Colonic mucosa (tissue), 4 donors: ENCODE measurements around the gene PSMB3. TPM values are rescaled to one million over a fixed set of nuclear protein-coding genes. Genes with fewer than 3 reads are reported as not detected.

Experiments used
- DNase-seq: peaks from one replicate; pipeline ENCODE4 v3.0.0-alpha.2; 2020
- H3K27ac ChIP-seq: fragments of 200-600 bp; one replicate; pipeline ENCODE4 v1.8.0; 2021
- H3K27me3 ChIP-seq: fragments of 200-600 bp; one replicate; pipeline ENCODE4 v1.8.0; 2021
- H3K36me3 ChIP-seq: fragments of 200-600 bp; one replicate; pipeline ENCODE4 v1.8.0; 2021
- H3K4me1 ChIP-seq: fragments of 200-600 bp; one replicate; pipeline ENCODE4 v1.8.0; 2021; ENCODE audit warnings: mild to moderate bottlenecking
- H3K4me3 ChIP-seq: fragments of 200-600 bp; one replicate; pipeline ENCODE4 v1.8.0; 2021
- H3K9ac ChIP-seq, 2 donors: one replicate each; pipeline ENCODE4 v1.7.0; 2013; ENCODE audit warnings: control low read depth in 2 of 2, low read depth in 2 of 2, low read length in 2 of 2
- H3K9me3 ChIP-seq: fragments of 200-600 bp; one replicate; pipeline ENCODE4 v1.8.0; 2021
- intact Hi-C: fragments of 100-400 bp; cut with DNase I; formaldehyde crosslinking; loops from one replicate; pipeline ENCODE4 v1.14.1; 2022
- total RNA-seq, 2 donors: library from RNA; stranded (reverse); fragmentation: NEBNext Ultra II Directional in 1 of 2; extraction: Animal tissue kit (Norgen Biotek cat#: 25700) in 1 of 2; gene quantifications; one replicate each; pipeline ENCODE4 v1.2.1, GENCODE V29; 2021
- TF ChIP-seq, protein P1 (sequence below): fragments of 200-600 bp; IDR thresholded peaks from one replicate; pipeline ENCODE4 v1.8.0; 2022; ENCODE audit warnings: antibody characterized with exemption, mild to moderate bottlenecking
- donor health status: healthy.
- donor health status: DM: no; HTN: no; CAD: no.
- donor health status: DM: no; HTN: no; CAD: no.

PSMB3 gene
- total RNA-seq, 2 donors from 2014 or later = 160 to 253 TPM

DNA sequence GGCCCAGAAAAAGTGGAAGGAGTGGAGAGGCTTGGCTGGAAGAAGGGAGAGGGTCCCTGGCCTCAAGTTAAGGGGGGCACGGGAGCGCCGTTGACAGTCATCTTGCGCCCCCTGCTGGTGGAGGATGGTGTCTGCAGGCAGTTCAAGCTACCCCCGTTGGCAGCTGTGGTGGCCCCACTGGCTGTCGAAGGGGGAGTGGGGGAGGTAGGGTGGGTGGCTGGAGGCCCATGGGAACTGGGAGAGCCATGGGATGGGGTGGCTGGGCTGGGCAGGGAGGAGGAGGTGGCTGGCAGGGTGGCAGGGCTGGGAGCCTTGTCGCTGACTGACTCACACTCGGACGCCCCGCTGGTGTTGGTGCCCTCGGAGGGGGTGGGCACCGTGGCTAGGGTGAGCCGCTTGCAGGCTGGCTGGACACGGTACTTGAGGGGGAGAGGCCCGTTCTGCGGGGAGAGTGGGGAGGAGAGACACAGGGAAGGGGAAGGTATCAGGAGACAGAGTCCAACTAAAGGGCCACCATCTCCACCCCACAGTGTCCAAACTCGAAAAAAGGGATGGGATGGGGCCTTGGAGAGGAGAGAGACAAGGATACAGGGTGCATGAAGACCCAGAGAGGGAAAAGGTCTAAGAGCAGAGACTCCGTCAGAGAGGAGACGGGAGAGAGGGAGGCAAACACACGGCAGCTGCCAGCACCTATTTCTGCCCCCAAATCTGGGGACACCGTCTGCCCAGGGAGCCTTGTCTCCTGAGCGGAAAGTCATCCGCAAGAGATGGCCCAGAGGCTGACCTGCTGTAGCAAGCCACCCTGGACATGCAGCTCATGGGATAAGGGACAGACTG lies 17.2 kb upstream of the PSMB3 start:
- TF ChIP-seq, protein P1, sequence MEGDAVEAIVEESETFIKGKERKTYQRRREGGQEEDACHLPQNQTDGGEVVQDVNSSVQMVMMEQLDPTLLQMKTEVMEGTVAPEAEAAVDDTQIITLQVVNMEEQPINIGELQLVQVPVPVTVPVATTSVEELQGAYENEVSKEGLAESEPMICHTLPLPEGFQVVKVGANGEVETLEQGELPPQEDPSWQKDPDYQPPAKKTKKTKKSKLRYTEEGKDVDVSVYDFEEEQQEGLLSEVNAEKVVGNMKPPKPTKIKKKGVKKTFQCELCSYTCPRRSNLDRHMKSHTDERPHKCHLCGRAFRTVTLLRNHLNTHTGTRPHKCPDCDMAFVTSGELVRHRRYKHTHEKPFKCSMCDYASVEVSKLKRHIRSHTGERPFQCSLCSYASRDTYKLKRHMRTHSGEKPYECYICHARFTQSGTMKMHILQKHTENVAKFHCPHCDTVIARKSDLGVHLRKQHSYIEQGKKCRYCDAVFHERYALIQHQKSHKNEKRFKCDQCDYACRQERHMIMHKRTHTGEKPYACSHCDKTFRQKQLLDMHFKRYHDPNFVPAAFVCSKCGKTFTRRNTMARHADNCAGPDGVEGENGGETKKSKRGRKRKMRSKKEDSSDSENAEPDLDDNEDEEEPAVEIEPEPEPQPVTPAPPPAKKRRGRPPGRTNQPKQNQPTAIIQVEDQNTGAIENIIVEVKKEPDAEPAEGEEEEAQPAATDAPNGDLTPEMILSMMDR = peak; percentile 78
- intact Hi-C loops = loop anchor here (2.0 kb wide), 1 partner anchor 59 kb away; no protein-coding TSS in a partner anchor
- Histone ChIP-seq H3K36me3 (no peaks in the 10 kb centered on the region), H3K9me3 (no peaks in the 10 kb centered on the region), H3K4me3 (no peak overlapping the region), H3K9ac (peak overlapping the region in 1 of 2 donors; percentile 4), H3K27me3 (no peaks in the 10 kb centered on the region), H3K27ac (no peak overlapping the region), H3K4me1 (peaks cover 18% of the 10 kb centered on the region)
- DNase-seq = peak; percentile 69

DNA sequence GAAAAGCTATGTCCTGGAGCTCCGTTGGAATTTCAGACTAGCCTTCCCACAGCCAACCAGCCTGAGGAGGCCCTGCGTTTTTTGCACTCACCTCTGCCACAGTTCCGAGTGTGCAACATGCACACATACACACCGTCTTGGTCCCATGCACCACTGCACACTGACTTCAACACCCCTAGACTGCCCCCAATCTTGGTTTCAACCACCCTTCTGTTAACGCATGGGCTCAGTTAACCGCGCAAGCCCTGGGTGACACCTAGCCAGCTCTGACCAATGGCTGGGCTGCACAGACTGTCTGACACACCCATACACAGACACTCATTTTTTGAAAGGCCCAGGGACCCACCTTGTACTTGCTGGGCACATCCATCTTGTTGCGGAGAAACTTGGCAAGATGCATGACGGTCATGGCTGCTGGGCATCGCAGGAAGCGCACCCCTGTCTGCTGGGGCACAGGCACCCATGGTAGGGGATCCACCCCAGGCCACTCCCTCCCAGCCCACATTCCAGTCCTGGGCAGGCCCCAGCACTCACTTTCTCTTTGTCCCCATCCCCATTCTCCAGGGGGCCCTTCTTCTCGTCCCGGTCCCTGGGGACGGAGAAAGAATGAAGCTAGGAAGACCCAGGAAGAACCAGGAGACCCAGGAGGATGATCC lies 14.4 kb upstream of the PSMB3 start:
- DNase-seq = no peak
- H3K36me3 ChIP-seq = no peaks in the 10 kb centered on the region
- H3K27ac ChIP-seq = no peak overlapping the region
- no peaks in the 10 kb centered on the region for H3K27me3 ChIP-seq
- intact Hi-C loops = no loop called here
- H3K4me3 ChIP-seq = no peak overlapping the region
- no peak overlapping the region for H3K9ac ChIP-seq
- TF ChIP-seq, protein P1 = no peak
- H3K9me3 ChIP-seq = no peaks in the 10 kb centered on the region
- H3K4me1 ChIP-seq = peaks cover 26% of the 10 kb centered on the region

DNA sequence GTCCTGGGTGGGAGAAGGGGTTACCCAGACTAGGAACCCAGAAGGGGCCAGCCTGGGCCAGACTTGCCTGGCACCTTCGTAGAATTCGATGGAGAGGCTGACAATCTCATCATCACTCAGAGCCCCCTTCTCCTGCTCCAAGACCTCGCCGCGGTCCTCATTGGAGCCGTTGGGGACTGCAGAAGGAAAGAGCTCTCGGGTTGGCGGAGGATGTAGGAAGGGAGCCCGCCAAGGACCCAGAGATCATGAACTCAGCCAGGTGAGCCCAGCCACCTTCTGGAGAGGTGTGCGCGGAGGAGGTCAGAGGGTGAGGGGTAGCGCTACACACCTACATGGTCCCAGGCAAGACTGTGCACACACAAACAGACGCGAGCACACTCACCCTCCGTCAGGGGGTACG lies 13.9 kb upstream of the PSMB3 start:
- intact Hi-C loops = no loop called here
- no peak for DNase-seq
- no peaks in the 10 kb centered on the region for H3K9me3 ChIP-seq
- no peaks in the 10 kb centered on the region for H3K27me3 ChIP-seq
- TF ChIP-seq, protein P1 = no peak
- no peak overlapping the region for H3K27ac ChIP-seq
- H3K9ac ChIP-seq = peak overlapping the region in 1 of 2 donors; percentile 22
- H3K4me1 ChIP-seq = peaks cover 21% of the 10 kb centered on the region
- H3K36me3 ChIP-seq = no peaks in the 10 kb centered on the region
- H3K4me3 ChIP-seq = no peak overlapping the region

DNA sequence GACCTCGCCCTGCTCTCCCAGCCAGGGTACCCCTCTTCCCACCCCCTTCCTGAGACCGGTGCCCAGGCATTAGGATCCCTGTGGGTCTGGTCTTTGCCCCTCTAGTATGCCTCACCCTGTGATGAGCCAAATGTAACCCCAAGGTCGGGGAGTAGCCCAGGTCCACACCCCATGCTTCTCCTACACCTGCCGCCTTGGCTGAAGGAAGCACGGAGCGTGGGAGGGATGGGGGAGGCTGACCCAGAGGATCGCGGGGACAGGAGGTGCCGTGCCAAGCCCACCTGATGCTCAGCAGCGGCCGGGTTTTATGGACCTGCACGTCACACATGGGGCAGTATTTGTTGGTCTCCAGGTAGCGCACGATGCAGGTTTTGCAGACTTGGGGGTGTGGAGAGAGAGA lies 13.2 kb upstream of the PSMB3 start:
- Histone ChIP-seq H3K4me1 (peaks cover 21% of the 10 kb centered on the region), H3K27me3 (no peaks in the 10 kb centered on the region), H3K4me3 (no peak overlapping the region), H3K27ac (no peak overlapping the region), H3K36me3 (no peaks in the 10 kb centered on the region), H3K9ac (peak overlapping the region in 1 of 2 donors; percentile 22), H3K9me3 (no peaks in the 10 kb centered on the region)
- TF ChIP-seq, protein P1 = no peak
- DNase-seq = no peak
- intact Hi-C loops = no loop called here

DNA sequence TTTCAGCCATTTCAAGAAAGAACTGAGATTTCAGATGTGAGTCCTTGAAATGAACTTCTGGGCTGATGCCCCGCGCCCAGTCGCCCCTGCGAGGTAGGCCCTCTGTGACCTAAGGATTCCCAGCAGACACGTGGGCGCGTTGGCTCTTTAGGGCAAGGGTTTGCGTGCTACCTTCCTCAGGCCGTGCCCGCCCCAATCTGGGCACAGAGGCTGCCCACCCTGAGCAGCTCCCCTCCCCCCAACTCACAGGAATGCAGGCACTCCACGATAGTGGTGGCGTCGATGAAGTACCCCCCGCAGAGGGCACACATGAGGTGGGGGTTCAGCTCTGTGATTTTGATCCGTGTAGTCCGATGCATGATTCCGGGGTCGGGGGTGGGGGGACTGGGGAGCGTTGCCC lies 12.5 kb upstream of the PSMB3 start:
- H3K36me3 ChIP-seq = no peaks in the 10 kb centered on the region

More for the DNA sequence above, 12.5 kb upstream of the PSMB3 start:
- Histone ChIP-seq H3K9me3 (no peaks in the 10 kb centered on the region), H3K27me3 (no peaks in the 10 kb centered on the region), H3K4me1 (peaks cover 21% of the 10 kb centered on the region), H3K4me3 (no peak overlapping the region), H3K9ac (peak overlapping the region in 1 of 2 donors; percentile 22), H3K27ac (no peak overlapping the region)
- TF ChIP-seq, protein P1 = no peak
- intact Hi-C loops = no loop called here
- no peak for DNase-seq
